Kidney (tissue), 14 donors: ENCODE measurements around the gene FARS2. TPM values are rescaled to one million over a fixed set of nuclear protein-coding genes. Genes with fewer than 3 reads are reported as not detected.
A peak's percentile ranks its signal among the peaks of the same experiment; 100 is the strongest.

ENCODE experiments used
- DNase-seq, 5 donors: peaks; one replicate each; pipeline ENCODE4 v3.0.0-alpha.2; 2013 to 2020
- FAIRE-seq: peaks from 2 replicates; lab custom pipeline; 2012; peaks lifted over from hg19 to GRCh38; lab: Jason Lieb, UNC
- H3K27ac ChIP-seq, 2 donors: one replicate each; pipeline ENCODE4 v1.7.0; 2013; ENCODE audit warnings: low read depth in 2 of 2, low read length in 2 of 2, inconsistent platforms in 1 of 2
- H3K27me3 ChIP-seq: one replicate; pipeline ENCODE4 v1.7.1; 2013; ENCODE audit warnings: low read length, inconsistent platforms; ENCODE audit not compliant: control insufficient read depth, insufficient read depth
- H3K36me3 ChIP-seq, 3 donors: one replicate each; pipeline versions ENCODE4 v1.7.0 to v1.7.1; 2013; ENCODE audit warnings: low read length in 3 of 3, control low read depth in 1 of 3, inconsistent platforms in 1 of 3; ENCODE audit not compliant: insufficient read depth in 3 of 3, control insufficient read depth in 2 of 3
- H3K4me1 ChIP-seq, 3 donors: one replicate each; pipeline versions ENCODE4 v1.7.0 to v1.7.1; 2013; ENCODE audit warnings: low read length in 3 of 3, inconsistent platforms in 1 of 3, low read depth in 1 of 3; ENCODE audit not compliant: control insufficient read depth in 2 of 3, insufficient read depth in 2 of 3
- H3K4me3 ChIP-seq, 3 donors: one replicate each; pipeline versions ENCODE4 v1.7.0 to v1.8.1; 2013; ENCODE audit warnings: low read length in 3 of 3, control low read depth in 1 of 3, inconsistent platforms in 1 of 3
- H3K9ac ChIP-seq, 3 donors: one replicate each; pipeline versions ENCODE4 v1.7.0 to v1.7.1; 2013; ENCODE audit warnings: low read length in 3 of 3, control low read depth in 1 of 3, inconsistent platforms in 1 of 3
- H3K9me3 ChIP-seq, 3 donors: one replicate each; pipeline versions ENCODE4 v1.7.0 to v1.7.1; 2013; ENCODE audit warnings: low read length in 3 of 3, control low read depth in 1 of 3, inconsistent platforms in 1 of 3; ENCODE audit not compliant: control insufficient read depth in 2 of 3, insufficient read depth in 1 of 3
- intact Hi-C: fragments of 100-400 bp; cut with DNase I; formaldehyde crosslinking; loops from one replicate; pipeline ENCODE4 v1.11.1; 2022
- polyA plus RNA-seq: library from polyadenylated mRNA; stranded (reverse); fragments of 350-450 nt; fragmentation: Illumina TruSeq; extraction: RNeasy Lipid Tissue Mini Kit (QIAGEN cat#74804); gene quantifications from one replicate; pipeline ENCODE4 v1.2.3, GENCODE V29; 2014; ENCODE audit warnings: low read depth, low replicate concordance; ENCODE audit not compliant: insufficient read depth
- total RNA-seq: library from RNA; stranded (reverse); fragmentation: NEBNext Ultra II Directional; extraction: Animal tissue kit (Norgen Biotek cat#: 25700); gene quantifications from one replicate; pipeline ENCODE4 v1.2.1, GENCODE V29; 2021
- TF ChIP-seq, protein P1 (sequence below): IDR thresholded peaks from 3 replicates; pipeline ENCODE4 v1.5.1; 2012; ENCODE audit warnings: mild to moderate bottlenecking, moderate library complexity, borderline replicate concordance; ENCODE audit not compliant: insufficient read depth; ENCODE audit errors: extremely low read depth
- donor health status: control.
- donor health status: control.
- donor health status: control.
- donor health status: control.
- donor health status: control.
- donor health status: DM: yes; HTN: yes; CAD: no.
- donor health status: Normal renal cell carcinoma (clear cell type).

The FARS2 gene
- total and polyA plus RNA-seq, 2 donors from 2014 or later, result 22.1 to 24.8 TPM

DNA sequence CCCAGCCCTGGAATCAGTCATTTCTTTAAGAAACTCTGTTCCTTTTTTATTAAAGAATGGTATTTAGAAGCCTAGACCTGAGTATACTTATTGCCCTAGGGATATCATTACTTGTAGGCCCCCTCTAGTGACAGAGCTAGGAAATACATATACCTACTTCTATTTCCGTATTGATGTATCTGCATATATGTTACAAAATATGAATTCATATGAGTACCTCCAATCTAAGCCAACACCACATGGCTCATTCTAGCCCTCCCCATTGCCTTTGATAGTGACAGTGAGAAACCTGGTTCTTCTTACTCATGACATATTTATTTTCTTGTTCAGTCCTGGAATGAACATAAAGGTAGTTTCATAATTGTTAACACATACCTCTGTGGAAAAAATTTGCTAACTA, 137.2 kb downstream of the FARS2 start:
- H3K36me3 ChIP-seq, result no peaks in the 10 kb centered on the region
- no peaks in the 10 kb centered on the region for H3K4me1 ChIP-seq
- no peak overlapping the region for H3K9ac ChIP-seq
- peaks cover 0 to 6% (median 0%) of the 10 kb centered on the region in 3 donors for H3K9me3 ChIP-seq
- H3K4me3 ChIP-seq, result no peak overlapping the region
- intact Hi-C loops, result no loop called here
- H3K27ac ChIP-seq, result no peak overlapping the region
- no peaks in the 10 kb centered on the region for H3K27me3 ChIP-seq
- FAIRE-seq (no peak), DNase-seq (peak in 1 of 5 donors; percentile 18)
- TF ChIP-seq, protein P1, sequence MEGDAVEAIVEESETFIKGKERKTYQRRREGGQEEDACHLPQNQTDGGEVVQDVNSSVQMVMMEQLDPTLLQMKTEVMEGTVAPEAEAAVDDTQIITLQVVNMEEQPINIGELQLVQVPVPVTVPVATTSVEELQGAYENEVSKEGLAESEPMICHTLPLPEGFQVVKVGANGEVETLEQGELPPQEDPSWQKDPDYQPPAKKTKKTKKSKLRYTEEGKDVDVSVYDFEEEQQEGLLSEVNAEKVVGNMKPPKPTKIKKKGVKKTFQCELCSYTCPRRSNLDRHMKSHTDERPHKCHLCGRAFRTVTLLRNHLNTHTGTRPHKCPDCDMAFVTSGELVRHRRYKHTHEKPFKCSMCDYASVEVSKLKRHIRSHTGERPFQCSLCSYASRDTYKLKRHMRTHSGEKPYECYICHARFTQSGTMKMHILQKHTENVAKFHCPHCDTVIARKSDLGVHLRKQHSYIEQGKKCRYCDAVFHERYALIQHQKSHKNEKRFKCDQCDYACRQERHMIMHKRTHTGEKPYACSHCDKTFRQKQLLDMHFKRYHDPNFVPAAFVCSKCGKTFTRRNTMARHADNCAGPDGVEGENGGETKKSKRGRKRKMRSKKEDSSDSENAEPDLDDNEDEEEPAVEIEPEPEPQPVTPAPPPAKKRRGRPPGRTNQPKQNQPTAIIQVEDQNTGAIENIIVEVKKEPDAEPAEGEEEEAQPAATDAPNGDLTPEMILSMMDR, result no peak

DNA sequence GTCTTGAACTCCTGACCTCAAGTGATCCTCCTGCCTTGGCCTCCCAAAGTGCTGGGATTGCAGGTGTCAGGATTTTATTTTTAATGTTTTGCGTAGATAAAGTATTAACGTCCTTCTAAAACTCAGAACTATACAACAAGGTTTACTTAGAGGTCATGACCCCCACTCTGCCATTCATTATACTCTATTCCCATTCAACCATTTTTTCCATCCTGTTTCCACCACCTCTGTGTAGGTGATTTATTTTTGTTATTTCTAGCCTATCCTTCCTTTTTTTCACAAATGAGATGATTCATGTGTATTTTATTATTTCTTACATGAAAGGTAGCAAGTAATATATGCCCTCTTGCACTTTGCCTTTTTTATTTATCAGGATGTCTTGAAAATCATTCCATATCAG, 138.1 kb downstream of the FARS2 start:
- FAIRE-seq, result no peak
- Histone ChIP-seq H3K36me3 (no peaks in the 10 kb centered on the region), H3K27ac (no peak overlapping the region), H3K27me3 (no peaks in the 10 kb centered on the region), H3K9ac (no peak overlapping the region), H3K4me3 (no peak overlapping the region), H3K9me3 (peaks cover 0 to 6% (median 0%) of the 10 kb centered on the region in 3 donors), H3K4me1 (no peaks in the 10 kb centered on the region)
- TF ChIP-seq, protein P1, result no peak
- DNase-seq, result no peak
- intact Hi-C loops, result no loop called here

DNA sequence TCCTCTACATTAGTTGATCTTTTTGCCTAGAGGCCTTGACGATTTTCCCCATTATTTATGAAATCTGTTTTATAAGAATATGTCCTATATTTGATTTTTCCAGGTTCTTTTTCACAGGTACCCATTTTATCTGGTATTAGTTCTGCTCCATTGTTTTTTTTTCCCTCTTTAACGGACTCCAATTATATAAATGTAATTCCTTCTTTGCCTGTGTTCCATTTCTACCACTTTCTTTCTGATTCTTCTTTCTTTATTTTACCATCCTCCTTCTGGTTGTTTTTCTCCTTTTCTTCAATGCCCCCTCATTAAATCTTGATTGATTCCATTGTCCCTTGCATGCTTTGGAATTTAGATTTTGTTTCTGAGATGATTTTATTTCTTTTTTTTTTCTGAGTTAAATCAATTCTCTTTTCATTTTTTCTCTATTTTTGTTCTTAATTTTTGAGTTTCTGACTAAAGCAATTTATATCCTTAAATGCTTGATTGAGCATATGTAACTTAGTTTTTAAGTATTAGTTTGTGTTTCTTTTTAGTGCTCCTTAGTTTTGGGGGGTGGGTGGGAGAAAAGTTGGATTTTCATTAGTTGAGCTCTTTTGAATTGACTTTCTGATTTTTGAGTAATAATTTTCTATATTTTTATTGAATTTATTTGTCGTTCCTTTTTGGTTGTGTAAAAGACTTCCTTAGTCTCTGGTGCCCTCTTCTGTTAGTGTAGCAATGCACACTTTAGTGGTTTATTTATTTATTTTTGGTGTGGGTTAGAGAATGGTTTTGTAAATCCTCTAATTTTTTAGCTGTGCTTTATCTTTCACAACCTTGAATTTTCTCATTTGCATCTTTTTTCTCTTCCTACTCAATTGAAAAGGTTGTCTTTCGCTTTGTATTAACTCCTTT, 140.8 kb downstream of the FARS2 start:
- Histone ChIP-seq H3K9ac (no peak overlapping the region), H3K27ac (no peak overlapping the region), H3K27me3 (no peaks in the 10 kb centered on the region), H3K9me3 (peaks cover 0 to 6% (median 0%) of the 10 kb centered on the region in 3 donors), H3K36me3 (no peaks in the 10 kb centered on the region), H3K4me1 (no peaks in the 10 kb centered on the region), H3K4me3 (no peak overlapping the region)
- TF ChIP-seq, protein P1, result peak; percentile 21
- no peak for FAIRE-seq
- intact Hi-C loops, result no loop called here
- DNase-seq, result no peak
